HG03520 (cell line): ENCODE data around the gene EI24.
A peak's percentile ranks its signal among the peaks of the same experiment; 100 is the strongest.

Source experiments
- ATAC-seq: cut with Tn5 transposase; IDR thresholded peaks from one replicate; pipeline ENCODE4 v1.9.1; 2021; ENCODE audit warnings: mild to moderate bottlenecking, moderate library complexity; ENCODE audit not compliant: unreplicated experiment

Gene EI24

GRCh38 chr11:125626288-125626950, 57.1 kb downstream of the EI24 start:
- ATAC-seq, result peak; percentile 23

GRCh38 chr11:125627236-125627910, 58.1 kb downstream of the EI24 start:
- ATAC-seq, result no peak
